OCI-LY1 (cell line): Measurements from ENCODE around the gene TK2.
"Not testable (repeated sequence)": the region's sequence is repeated elsewhere in the genome, so short reads cannot be mapped to it uniquely, and the experiment has no call there.

Source experiments
- H2AFZ ChIP-seq: fragments of 200-600 bp; sonication (generic), shearing (Covaris generic); 2 replicates; pipeline ENCODE4 v1.6.0; 2014; ENCODE audit warnings: antibody characterized with exemption, mild to moderate bottlenecking, low read length
- H3F3A ChIP-seq: fragments of 200-600 bp; sonication (generic), shearing (Covaris generic); 2 replicates; pipeline ENCODE4 v1.6.0; 2014; ENCODE audit warnings: mild to moderate bottlenecking, antibody characterized with exemption, low read length, moderate library complexity; ENCODE audit not compliant: insufficient read depth
- H3K27ac ChIP-seq: fragments of 200-600 bp; sonication (generic); 2 replicates; pipeline ENCODE4 v1.5.1; 2014; ENCODE audit warnings: low read length, mixed run types, mild to moderate bottlenecking, low read depth; ENCODE audit not compliant: poor library complexity, severe bottlenecking
- H3K27me3 ChIP-seq: fragments of 200-600 bp; sonication (generic); 2 replicates; pipeline ENCODE4 v1.6.0; 2014; ENCODE audit warnings: antibody characterized with exemption, mild to moderate bottlenecking, low read length, moderate library complexity; ENCODE audit not compliant: insufficient read depth
- H3K36me3 ChIP-seq: fragments of 200-600 bp; sonication (generic); 2 replicates; pipeline ENCODE4 v1.6.1; 2014; ENCODE audit warnings: mild to moderate bottlenecking, antibody characterized with exemption, low read length, moderate library complexity, mixed read lengths; ENCODE audit not compliant: insufficient read depth
- H3K4me1 ChIP-seq: fragments of 200-600 bp; sonication (generic); 2 replicates; pipeline ENCODE4 v1.5.1; 2014; ENCODE audit warnings: mild to moderate bottlenecking, low read length, moderate library complexity; ENCODE audit not compliant: insufficient read depth, severe bottlenecking
- H3K4me2 ChIP-seq: fragments of 200-600 bp; sonication (generic), shearing (Covaris generic); 2 replicates; pipeline ENCODE4 v1.6.1; 2014; ENCODE audit warnings: low read length
- H3K4me3 ChIP-seq: fragments of 200-600 bp; sonication (generic); 2 replicates; pipeline ENCODE4 v1.5.1; 2014; ENCODE audit warnings: low read length, low read depth, mild to moderate bottlenecking, mixed read lengths; ENCODE audit not compliant: poor library complexity, severe bottlenecking
- H3K79me2 ChIP-seq: fragments of 200-600 bp; shearing (Covaris generic); 2 replicates; pipeline ENCODE4 v1.6.1; 2016; ENCODE audit warnings: mixed run types, low read length, mixed read lengths; ENCODE audit not compliant: insufficient read depth
- H3K9ac ChIP-seq: fragments of 200-600 bp; sonication (generic), shearing (Covaris generic); 2 replicates; pipeline ENCODE4 v1.6.1; 2014; ENCODE audit warnings: mild to moderate bottlenecking, low read length, mixed read lengths
- H3K9me2 ChIP-seq: fragments of 200-600 bp; sonication (generic), shearing (Covaris generic); 2 replicates; pipeline ENCODE4 v1.6.1; 2014; ENCODE audit warnings: low read depth, mild to moderate bottlenecking, low read length, mixed read lengths
- H3K9me3 ChIP-seq: fragments of 200-600 bp; shearing (Covaris generic); 2 replicates; pipeline ENCODE4 v1.6.1; 2014; ENCODE audit warnings: low read length, mixed read lengths
- H4K20me1 ChIP-seq: fragments of 200-600 bp; sonication (generic), shearing (Covaris generic); 2 replicates; pipeline ENCODE4 v1.6.0; 2016; ENCODE audit warnings: mild to moderate bottlenecking, low read length; ENCODE audit not compliant: insufficient read depth
- EZH2 ChIP-seq: fragments of 200-600 bp; sonication (generic), shearing (Covaris generic); IDR thresholded peaks from 2 replicates; pipeline ENCODE4 v1.8.0; 2017; ENCODE audit warnings: borderline replicate concordance, mixed run types, mild to moderate bottlenecking, antibody characterized with exemption, low read length, moderate library complexity, mixed read lengths
- TF ChIP-seq, protein P1 (sequence below): fragments of 200-600 bp; sonication (generic), shearing (Covaris generic); IDR thresholded peaks from 2 replicates; pipeline ENCODE4 v1.5.1; 2017; ENCODE audit warnings: mild to moderate bottlenecking, antibody characterized with exemption, low read length, moderate library complexity, mixed read lengths

TK2 gene

DNA sequence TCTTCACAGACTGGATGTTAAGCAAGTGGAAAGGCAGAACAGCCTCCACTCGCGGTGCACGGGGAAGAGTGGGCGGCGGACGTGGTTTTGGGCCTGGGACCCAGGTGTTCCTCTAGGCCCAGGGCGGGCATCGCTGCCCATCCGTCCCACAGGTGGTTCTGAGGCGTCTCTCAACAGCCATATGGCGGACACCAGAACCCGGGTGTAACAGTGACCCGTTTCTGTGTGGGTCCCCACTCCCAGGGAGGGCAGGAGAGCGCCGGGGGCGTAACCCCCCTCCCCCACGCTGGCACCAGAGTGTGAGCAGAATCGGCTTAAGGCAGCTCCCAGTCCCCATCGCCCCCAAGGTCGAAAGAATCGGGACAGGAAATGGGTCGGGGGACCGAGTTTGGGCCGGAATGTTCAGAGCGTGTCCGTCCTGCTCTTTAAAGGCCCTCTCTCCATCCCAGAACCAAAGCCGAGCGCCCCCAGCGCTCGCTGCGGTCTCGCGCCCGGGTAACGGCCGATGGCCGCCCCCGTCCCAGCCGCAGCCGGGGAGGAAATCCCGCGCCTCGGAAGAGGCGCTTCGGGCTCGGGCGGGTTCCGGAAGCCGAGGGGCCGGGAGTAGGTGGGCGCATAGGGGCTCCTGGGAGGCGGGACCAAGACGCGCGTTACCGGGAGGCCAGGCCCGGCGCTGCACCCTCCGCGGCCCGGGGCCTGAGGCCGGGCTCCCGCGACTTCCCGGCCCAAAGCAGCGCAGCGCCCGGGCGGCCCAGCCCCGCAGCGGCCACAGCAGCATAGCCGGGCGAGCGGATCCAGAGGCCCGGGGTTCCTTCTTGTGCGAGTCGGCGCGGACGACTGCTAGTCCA is at the start of gene TK2:
Gene TK2 (minus strand): TSS at position 839 of the 848 bp plus-strand sequence. CDS start 61 bp downstream, at position 778.
- Histone ChIP-seq H3K9me2 (no peaks in the 10 kb centered on the region), H3K27me3 (no peaks in the 10 kb centered on the region), H3F3A (no peaks in the 10 kb centered on the region; the same call in 1 of the 2 replicates), H3K79me2 (peaks cover 17% of the 10 kb centered on the region), H4K20me1 (no peaks in the 10 kb centered on the region), H3K27ac (peak within 1 kb of the TSS; percentile 85), H3K36me3 (no peaks in the 10 kb centered on the region), H3K4me2 (peak within 1 kb of the TSS; percentile 64), H3K9me3 (no peaks in the 10 kb centered on the region), H3K4me1 (peaks cover 77% of the 10 kb centered on the region), H3K4me3 (peak within 1 kb of the TSS; percentile 53), H2AFZ (no peak within 1 kb of the TSS), H3K9ac (peak within 1 kb of the TSS; percentile 58)
- TF ChIP-seq EZH2 = no peak
- TF ChIP-seq, protein P1, sequence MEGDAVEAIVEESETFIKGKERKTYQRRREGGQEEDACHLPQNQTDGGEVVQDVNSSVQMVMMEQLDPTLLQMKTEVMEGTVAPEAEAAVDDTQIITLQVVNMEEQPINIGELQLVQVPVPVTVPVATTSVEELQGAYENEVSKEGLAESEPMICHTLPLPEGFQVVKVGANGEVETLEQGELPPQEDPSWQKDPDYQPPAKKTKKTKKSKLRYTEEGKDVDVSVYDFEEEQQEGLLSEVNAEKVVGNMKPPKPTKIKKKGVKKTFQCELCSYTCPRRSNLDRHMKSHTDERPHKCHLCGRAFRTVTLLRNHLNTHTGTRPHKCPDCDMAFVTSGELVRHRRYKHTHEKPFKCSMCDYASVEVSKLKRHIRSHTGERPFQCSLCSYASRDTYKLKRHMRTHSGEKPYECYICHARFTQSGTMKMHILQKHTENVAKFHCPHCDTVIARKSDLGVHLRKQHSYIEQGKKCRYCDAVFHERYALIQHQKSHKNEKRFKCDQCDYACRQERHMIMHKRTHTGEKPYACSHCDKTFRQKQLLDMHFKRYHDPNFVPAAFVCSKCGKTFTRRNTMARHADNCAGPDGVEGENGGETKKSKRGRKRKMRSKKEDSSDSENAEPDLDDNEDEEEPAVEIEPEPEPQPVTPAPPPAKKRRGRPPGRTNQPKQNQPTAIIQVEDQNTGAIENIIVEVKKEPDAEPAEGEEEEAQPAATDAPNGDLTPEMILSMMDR = peak; percentile 32; the same call in 1 of the 2 replicates

DNA sequence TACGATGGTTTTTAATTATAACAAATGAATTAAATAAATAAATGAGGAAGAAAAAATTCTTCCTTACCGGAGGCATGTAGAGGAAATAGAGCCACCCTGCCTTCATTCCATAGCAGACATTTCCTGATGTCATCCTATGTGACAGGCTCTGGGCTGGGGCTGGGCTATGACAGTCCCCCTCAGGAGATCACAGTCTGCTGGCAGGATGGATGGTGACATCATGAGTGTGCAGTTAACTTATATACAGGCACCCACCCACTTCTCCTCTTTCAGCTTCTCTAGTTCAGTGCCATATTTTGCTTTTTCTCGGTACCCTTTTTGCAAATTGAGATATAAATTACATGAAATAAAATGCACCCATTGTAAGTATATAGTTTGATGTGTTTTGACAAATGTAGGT is 48.2 kb upstream of the TK2 start:
- peaks cover 8% of the 10 kb centered on the region; the same call in 1 of the 2 replicates for H3K9me3 ChIP-seq
- peaks cover 4% of the 10 kb centered on the region; the same call in 1 of the 2 replicates for H3K27me3 ChIP-seq
- no peak for TF ChIP-seq EZH2
- TF ChIP-seq, protein P1 = no peak
- no peak overlapping the region for H3K27ac ChIP-seq
- no peaks in the 10 kb centered on the region; the same call in 1 of the 2 replicates for H3K36me3 ChIP-seq
- no peaks in the 10 kb centered on the region for H4K20me1 ChIP-seq
- no peak overlapping the region for H3K9ac ChIP-seq
- H3K9me2 ChIP-seq = no peaks in the 10 kb centered on the region
- no peak overlapping the region for H3K4me3 ChIP-seq
- H3K4me2 ChIP-seq = no peak overlapping the region
- H3F3A ChIP-seq = no peaks in the 10 kb centered on the region
- H3K79me2 ChIP-seq = no peaks in the 10 kb centered on the region
- no peaks in the 10 kb centered on the region for H3K4me1 ChIP-seq
- H2AFZ ChIP-seq = no peak overlapping the region

DNA sequence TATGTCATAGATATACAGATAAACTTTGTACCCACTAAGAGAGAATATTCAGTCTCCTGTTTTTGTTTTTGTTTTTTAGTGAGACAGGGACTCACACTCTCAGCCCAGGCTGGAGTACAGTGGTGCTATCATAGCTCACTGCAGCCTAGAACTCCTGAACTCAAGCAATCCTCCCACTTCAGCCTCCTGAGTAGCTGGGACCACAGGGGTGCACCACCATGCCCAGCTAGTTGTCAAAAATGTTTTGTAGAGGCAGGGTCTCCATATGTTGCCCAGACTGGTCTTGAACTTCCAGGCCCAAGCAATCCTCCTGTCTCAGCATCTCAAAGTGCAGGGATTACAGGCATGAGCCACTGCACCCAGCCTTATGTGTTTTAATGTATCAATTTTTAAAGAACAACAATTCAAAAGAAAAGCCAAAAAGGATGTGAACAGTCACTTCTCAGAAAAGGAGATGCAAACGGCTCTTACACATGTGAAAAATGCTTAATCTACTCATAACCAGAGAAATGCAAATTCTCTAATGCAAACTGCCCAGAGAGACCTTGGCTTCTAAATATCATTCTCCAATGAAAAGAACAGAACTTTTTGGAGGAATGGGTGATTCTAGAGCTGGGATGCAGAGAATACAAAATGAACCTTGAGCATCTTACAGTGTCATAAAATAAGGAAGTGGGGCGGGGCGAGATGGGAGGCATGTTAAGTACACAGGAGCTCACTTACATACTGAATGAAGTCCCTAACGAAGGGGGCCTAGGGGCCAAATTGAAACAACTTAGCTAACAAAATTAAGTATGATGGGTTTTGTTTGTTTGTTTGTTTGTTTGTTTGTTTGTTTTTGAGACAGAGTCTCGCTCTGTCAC is 47.3 kb upstream of the TK2 start:
- Histone ChIP-seq H3K4me1 (no peaks in the 10 kb centered on the region), H4K20me1 (no peaks in the 10 kb centered on the region), H2AFZ (no peak overlapping the region), H3F3A (no peaks in the 10 kb centered on the region), H3K9me3 (peaks cover 8% of the 10 kb centered on the region; the same call in 1 of the 2 replicates), H3K27ac (no peak overlapping the region), H3K4me2 (no peak overlapping the region), H3K79me2 (no peaks in the 10 kb centered on the region), H3K36me3 (no peaks in the 10 kb centered on the region; the same call in 1 of the 2 replicates), H3K27me3 (peaks cover 4% of the 10 kb centered on the region; the same call in 1 of the 2 replicates), H3K4me3 (no peak overlapping the region), H3K9me2 (no peaks in the 10 kb centered on the region), H3K9ac (no peak overlapping the region)
- TF ChIP-seq EZH2 = no peak
- TF ChIP-seq, protein P1 = no peak

DNA sequence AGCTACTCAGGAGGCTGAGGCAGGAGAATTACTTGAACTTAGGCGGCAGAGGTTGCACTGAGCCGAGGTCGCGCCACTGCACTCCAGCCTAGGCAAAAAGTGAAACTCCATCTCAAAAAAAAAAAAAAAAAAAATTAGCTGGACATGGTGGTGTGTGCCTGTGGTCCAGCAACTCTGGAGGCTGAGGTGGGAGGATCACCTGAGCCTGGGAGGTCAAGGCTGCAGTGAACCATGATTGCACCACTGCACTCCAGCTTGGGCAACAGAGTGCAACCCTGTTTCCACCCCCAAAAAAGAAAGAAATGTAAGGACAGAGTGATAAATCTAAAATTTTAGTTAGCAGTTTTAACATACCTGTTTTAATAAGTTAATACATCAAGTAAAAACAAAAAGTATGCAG is 46.6 kb upstream of the TK2 start:
- H4K20me1 ChIP-seq, H2AFZ ChIP-seq, H3K9me2 ChIP-seq, H3K4me3 ChIP-seq, H3K36me3 ChIP-seq, H3K9ac ChIP-seq, H3K9me3 ChIP-seq, H3K4me1 ChIP-seq, H3K27me3 ChIP-seq, H3K4me2 ChIP-seq, H3F3A ChIP-seq, H3K27ac ChIP-seq, H3K79me2 ChIP-seq: not testable (repeated sequence)
